Fibroblast of lung (primary cell): ENCODE data around the gene FNDC3B. TPM values are rescaled to one million over a fixed set of nuclear protein-coding genes. Genes with fewer than 3 reads are reported as not detected.

Experiments
- DNase-seq, 2 donors: peaks; one replicate each; pipeline versions ENCODE4 v3.0.0 to v3.0.0-alpha.2; 2010; ENCODE audit warnings: low read depth in 2 of 2
- H2AFZ ChIP-seq: 2 replicates; pipeline ENCODE4 v1.5.1; 2012; ENCODE audit warnings: low read length, control low read depth, inconsistent platforms
- H3K27ac ChIP-seq: 2 replicates; pipeline ENCODE4 v1.5.1; 2011; ENCODE audit warnings: low read length, control low read depth; ENCODE audit not compliant: insufficient read depth
- H3K27me3 ChIP-seq: 2 replicates; pipeline ENCODE4 v1.5.1; 2011; ENCODE audit warnings: mild to moderate bottlenecking, low read length; ENCODE audit not compliant: control insufficient read depth, insufficient read depth
- H3K36me3 ChIP-seq: 2 replicates; pipeline ENCODE4 v1.5.1; 2011; ENCODE audit warnings: low read length; ENCODE audit not compliant: control insufficient read depth, insufficient read depth
- H3K4me1 ChIP-seq: 2 replicates; pipeline ENCODE4 v1.5.1; 2011; ENCODE audit warnings: low read length; ENCODE audit not compliant: control insufficient read depth, insufficient read depth; ENCODE audit errors: extremely low read depth
- H3K4me2 ChIP-seq: 2 replicates; pipeline ENCODE4 v1.5.1; 2011; ENCODE audit warnings: low read length, control low read depth; ENCODE audit not compliant: insufficient read depth; ENCODE audit errors: extremely low read depth
- H3K4me3 ChIP-seq, 4 experiments: fragments of 200-600 bp in 1 of 4; sonication (generic) in 1 of 4; replicated peaks in 1 of 4; 2 replicates each; pipeline ENCODE4 v1.5.1; 2011 to 2016; ENCODE audit warnings: low read length in 4 of 4, low read depth in 3 of 4, mild to moderate bottlenecking in 3 of 4, control low read depth in 2 of 4, inconsistent platforms in 1 of 4, mixed read lengths in 1 of 4; ENCODE audit not compliant: insufficient read depth in 1 of 4; ENCODE audit errors: control extremely low read depth in 1 of 4
- H3K79me2 ChIP-seq: 2 replicates; pipeline ENCODE4 v1.5.1; 2012; ENCODE audit warnings: mild to moderate bottlenecking, low read length, inconsistent platforms; ENCODE audit not compliant: control insufficient read depth, insufficient read depth
- H3K9ac ChIP-seq: 2 replicates; pipeline ENCODE4 v1.5.1; 2011; ENCODE audit warnings: mild to moderate bottlenecking, low read length, control low read depth; ENCODE audit not compliant: insufficient read depth
- H3K9me3 ChIP-seq: 2 replicates; pipeline ENCODE4 v1.5.1; 2012; ENCODE audit warnings: low read depth, low read length; ENCODE audit not compliant: control insufficient read depth, insufficient read depth
- H4K20me1 ChIP-seq: 2 replicates; pipeline ENCODE4 v1.5.1; 2011; ENCODE audit warnings: low read length; ENCODE audit not compliant: control insufficient read depth, insufficient read depth; ENCODE audit errors: extremely low read depth
- EZH2 ChIP-seq: IDR thresholded peaks from 2 replicates; pipeline ENCODE4 v1.5.1; 2012; ENCODE audit warnings: low read length, control low read depth, mild to moderate bottlenecking; ENCODE audit errors: missing control alignments
- polyA plus RNA-seq, 2 donors: library from polyadenylated mRNA; depleted of rRNA in 1 of 2; stranded (reverse) in 1 of 2; unstranded in 1 of 2; fragments of >200 nt; gene quantifications; 2 replicates each; pipeline ENCODE4 v1.2.1, GENCODE V29; 2011 to 2012; ENCODE audit warnings: missing spikeins in 1 of 2
- total RNA-seq: library from RNA; depleted of rRNA; stranded (reverse); fragments of >200 nt; gene quantifications from 2 replicates; pipeline ENCODE4 v1.2.1, GENCODE V29; 2014
- TF ChIP-seq, protein P1 (sequence below), 2 donors: IDR thresholded peaks in 1 of 2; conservative IDR thresholded peaks in 1 of 2; 1 replicate in 1 of 2; 2 replicates in 1 of 2; pipeline ENCODE4 v1.5.1; 2011 to 2012; ENCODE audit warnings: low read length in 2 of 2, control low read depth in 1 of 2, inconsistent platforms in 1 of 2, low read depth in 1 of 2, mild to moderate bottlenecking in 1 of 2

FNDC3B gene
- total and polyA plus RNA-seq, 2 donors (not counting 1 experiment from before 2014, with no cell fraction given) = 26.1 to 76.8 TPM

DNA sequence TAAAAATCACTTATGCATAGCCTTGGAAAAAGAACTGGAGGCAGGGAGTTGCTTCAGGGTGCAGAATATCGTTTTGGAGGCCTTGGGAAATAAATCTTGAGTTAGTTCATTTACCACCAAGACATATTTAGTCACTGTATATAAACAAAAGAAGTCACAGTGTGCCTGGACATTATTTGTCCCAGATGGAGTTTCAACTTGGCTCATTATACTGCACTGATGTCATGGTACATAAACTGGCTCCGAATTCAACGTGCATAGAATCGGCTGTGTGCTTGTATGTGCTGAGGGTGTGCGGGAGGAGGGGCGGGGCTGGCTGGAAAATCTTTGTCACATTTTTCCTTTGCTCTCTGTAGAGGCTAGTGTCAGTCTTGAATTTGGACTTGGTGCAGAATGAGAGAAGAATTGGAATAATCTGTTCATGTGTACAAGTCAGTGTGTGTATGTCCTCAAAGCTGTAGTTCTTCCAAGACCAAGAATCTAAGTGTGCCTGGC lies 86.6 kb downstream of the FNDC3B start:
- Histone ChIP-seq H3K4me2 (peak overlapping the region; percentile 80), H3K27ac (peak overlapping the region; percentile 27), H3K4me3 (no peak overlapping the region), H4K20me1 (no peaks in the 10 kb centered on the region), H3K27me3 (no peaks in the 10 kb centered on the region), H3K9ac (no peak overlapping the region), H3K4me1 (peaks cover 33% of the 10 kb centered on the region), H3K9me3 (no peaks in the 10 kb centered on the region), H3K79me2 (peaks cover 52% of the 10 kb centered on the region), H2AFZ (no peak overlapping the region), H3K36me3 (peaks cover 3% of the 10 kb centered on the region)
- DNase-seq = peak; percentile 78 to 95
- TF ChIP-seq EZH2 = no peak
- TF ChIP-seq, protein P1, sequence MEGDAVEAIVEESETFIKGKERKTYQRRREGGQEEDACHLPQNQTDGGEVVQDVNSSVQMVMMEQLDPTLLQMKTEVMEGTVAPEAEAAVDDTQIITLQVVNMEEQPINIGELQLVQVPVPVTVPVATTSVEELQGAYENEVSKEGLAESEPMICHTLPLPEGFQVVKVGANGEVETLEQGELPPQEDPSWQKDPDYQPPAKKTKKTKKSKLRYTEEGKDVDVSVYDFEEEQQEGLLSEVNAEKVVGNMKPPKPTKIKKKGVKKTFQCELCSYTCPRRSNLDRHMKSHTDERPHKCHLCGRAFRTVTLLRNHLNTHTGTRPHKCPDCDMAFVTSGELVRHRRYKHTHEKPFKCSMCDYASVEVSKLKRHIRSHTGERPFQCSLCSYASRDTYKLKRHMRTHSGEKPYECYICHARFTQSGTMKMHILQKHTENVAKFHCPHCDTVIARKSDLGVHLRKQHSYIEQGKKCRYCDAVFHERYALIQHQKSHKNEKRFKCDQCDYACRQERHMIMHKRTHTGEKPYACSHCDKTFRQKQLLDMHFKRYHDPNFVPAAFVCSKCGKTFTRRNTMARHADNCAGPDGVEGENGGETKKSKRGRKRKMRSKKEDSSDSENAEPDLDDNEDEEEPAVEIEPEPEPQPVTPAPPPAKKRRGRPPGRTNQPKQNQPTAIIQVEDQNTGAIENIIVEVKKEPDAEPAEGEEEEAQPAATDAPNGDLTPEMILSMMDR (conservative IDR thresholded peaks at IDR 0.05 in 1 of 2, IDR thresholded peaks at IDR 0.05 in 1 of 2; ENCODE audit: low read depth in 1 of 2, low read length in 2 of 2) = no peak

DNA sequence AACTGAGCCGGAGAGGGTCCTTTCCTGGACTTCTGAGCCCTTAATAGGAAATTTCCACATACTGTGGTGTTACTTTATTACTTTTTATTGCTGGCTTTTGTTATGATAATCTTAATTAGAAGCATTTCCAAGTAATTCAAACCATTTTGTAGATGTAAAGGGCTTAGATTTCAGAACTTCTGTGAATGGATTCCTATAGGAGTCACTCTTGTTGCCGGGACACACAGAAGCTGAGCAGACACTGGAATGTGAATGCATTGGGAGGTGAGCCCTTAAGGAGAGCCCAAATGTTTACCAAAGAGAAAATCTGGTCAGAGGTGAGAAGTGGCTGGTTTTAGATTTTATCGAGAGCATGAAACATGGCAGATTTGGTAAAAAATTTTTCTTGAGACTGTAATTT lies 87.4 kb downstream of the FNDC3B start:
- H3K9ac ChIP-seq = no peak overlapping the region
- peaks cover 33% of the 10 kb centered on the region for H3K4me1 ChIP-seq
- no peak overlapping the region for H3K4me2 ChIP-seq
- peaks cover 52% of the 10 kb centered on the region for H3K79me2 ChIP-seq
- H3K9me3 ChIP-seq = no peaks in the 10 kb centered on the region
- TF ChIP-seq, protein P1 (conservative IDR thresholded peaks at IDR 0.05 in 1 of 2, IDR thresholded peaks at IDR 0.05 in 1 of 2; ENCODE audit: low read depth in 1 of 2, low read length in 2 of 2) = no peak
- TF ChIP-seq EZH2 = no peak
- peaks cover 3% of the 10 kb centered on the region for H3K36me3 ChIP-seq
- no peak overlapping the region for H3K4me3 ChIP-seq
- H4K20me1 ChIP-seq = no peaks in the 10 kb centered on the region
- H3K27ac ChIP-seq = peak overlapping the region; percentile 27
- H2AFZ ChIP-seq = no peak overlapping the region
- no peaks in the 10 kb centered on the region for H3K27me3 ChIP-seq
- DNase-seq = no peak

DNA sequence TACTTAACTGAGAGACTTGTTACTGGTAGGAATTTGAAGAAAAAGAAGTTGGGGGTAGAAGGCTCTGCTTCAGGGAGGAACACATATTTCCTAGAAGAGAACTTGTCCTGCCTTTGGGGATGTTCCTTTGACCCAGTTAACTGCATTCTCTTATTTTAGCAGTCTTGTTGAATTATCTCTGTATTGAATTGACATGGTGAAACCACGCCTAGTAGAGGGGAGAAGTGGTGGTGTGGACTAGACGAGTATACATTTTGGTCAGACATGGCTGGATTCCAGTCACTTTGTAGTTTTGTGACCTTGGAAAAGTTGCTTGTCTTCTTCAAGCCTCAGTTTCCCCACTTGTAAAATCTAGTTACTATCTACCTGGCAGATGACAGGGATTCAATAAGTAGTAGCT lies 87.8 kb downstream of the FNDC3B start:
- no peak for DNase-seq
- Histone ChIP-seq H3K79me2 (peaks cover 54% of the 10 kb centered on the region), H3K4me2 (no peak overlapping the region), H4K20me1 (no peaks in the 10 kb centered on the region), H3K9me3 (no peaks in the 10 kb centered on the region), H3K4me3 (no peak overlapping the region), H3K4me1 (peaks cover 33% of the 10 kb centered on the region), H3K9ac (no peak overlapping the region), H2AFZ (no peak overlapping the region), H3K36me3 (peaks cover 3% of the 10 kb centered on the region), H3K27me3 (no peaks in the 10 kb centered on the region), H3K27ac (no peak overlapping the region)
- TF ChIP-seq EZH2 = no peak
- TF ChIP-seq, protein P1 (conservative IDR thresholded peaks at IDR 0.05 in 1 of 2, IDR thresholded peaks at IDR 0.05 in 1 of 2; ENCODE audit: low read depth in 1 of 2, low read length in 2 of 2) = no peak
